ENCODE results near the gene ELN. TPM values are rescaled to one million over a fixed set of nuclear protein-coding genes. Genes with fewer than 3 reads are reported as not detected.

The ELN gene
- total RNA-seq, 4 donors from 2014 or later = 11.5 to 210 (median 27.9) TPM

DNA sequence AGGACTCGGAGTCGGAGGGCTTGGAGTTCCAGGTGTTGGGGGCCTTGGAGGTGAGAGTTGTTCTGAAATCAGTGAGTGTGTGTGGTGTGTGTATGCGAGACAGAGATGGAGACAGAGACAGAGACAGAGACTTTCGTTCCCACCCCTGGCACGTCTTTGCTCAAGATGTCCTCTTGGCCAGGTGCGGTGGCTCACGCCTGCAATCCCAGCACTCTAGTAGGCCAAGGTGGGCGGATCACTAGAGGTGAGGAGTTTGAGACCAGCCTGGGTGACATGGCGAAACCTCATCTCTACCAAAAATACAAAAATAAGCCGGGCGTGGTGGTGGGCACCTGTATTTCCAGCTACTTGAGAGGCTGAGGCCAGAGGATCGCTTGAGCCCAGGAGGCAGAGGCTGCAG lies 35.7 kb downstream of the ELN start:
- DNase-seq = peak in 1 of 3 donors; percentile 45

DNA sequence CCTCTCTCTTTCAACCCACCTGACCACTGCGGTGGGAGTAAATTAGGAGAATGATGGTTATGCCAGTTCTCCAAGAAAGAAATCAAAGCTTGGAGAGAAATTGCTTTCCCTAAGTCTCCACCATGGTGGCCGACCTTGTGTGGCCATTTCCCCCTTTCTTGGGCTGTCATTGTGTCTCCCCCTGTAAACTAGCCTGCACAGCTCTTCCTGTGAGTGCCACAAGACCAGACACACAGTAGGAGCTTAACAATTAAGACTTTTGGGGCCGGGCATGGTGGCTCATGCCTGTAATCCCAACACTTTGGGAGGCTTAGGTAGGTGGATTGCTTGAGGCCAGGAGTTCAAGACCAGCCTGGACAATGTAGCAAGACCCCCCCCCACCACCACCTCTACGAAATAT lies 36.7 kb downstream of the ELN start:
- Histone ChIP-seq H3K4me3 (no peak overlapping the region), H3K27me3 (no peaks in the 10 kb centered on the region), H3K4me1 (peaks cover 0 to 3% (median 0%) of the 10 kb centered on the region in 4 donors), H3K36me3 (no peaks in the 10 kb centered on the region), H3K9me3 (no peaks in the 10 kb centered on the region), H3K27ac (no peak overlapping the region)
- TF ChIP-seq, protein P1, sequence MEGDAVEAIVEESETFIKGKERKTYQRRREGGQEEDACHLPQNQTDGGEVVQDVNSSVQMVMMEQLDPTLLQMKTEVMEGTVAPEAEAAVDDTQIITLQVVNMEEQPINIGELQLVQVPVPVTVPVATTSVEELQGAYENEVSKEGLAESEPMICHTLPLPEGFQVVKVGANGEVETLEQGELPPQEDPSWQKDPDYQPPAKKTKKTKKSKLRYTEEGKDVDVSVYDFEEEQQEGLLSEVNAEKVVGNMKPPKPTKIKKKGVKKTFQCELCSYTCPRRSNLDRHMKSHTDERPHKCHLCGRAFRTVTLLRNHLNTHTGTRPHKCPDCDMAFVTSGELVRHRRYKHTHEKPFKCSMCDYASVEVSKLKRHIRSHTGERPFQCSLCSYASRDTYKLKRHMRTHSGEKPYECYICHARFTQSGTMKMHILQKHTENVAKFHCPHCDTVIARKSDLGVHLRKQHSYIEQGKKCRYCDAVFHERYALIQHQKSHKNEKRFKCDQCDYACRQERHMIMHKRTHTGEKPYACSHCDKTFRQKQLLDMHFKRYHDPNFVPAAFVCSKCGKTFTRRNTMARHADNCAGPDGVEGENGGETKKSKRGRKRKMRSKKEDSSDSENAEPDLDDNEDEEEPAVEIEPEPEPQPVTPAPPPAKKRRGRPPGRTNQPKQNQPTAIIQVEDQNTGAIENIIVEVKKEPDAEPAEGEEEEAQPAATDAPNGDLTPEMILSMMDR (IDR thresholded peaks at IDR 0.05) = no peak
- no peak for TF ChIP-seq POLR2A (IDR thresholded peaks at IDR 0.05)
- DNase-seq = peak in 1 of 3 donors; percentile 31

More for the DNA sequence above, 35.7 kb downstream of the ELN start:
- no peaks in the 10 kb centered on the region for H3K36me3 ChIP-seq
- no peak for TF ChIP-seq POLR2A (IDR thresholded peaks at IDR 0.05)
- TF ChIP-seq, protein P1 (IDR thresholded peaks at IDR 0.05) = no peak
- H3K4me1 ChIP-seq = peaks cover 0 to 3% (median 0%) of the 10 kb centered on the region in 4 donors
- no peaks in the 10 kb centered on the region for H3K27me3 ChIP-seq
- H3K4me3 ChIP-seq = no peak overlapping the region
- H3K9me3 ChIP-seq = no peaks in the 10 kb centered on the region
- no peak overlapping the region for H3K27ac ChIP-seq

DNA sequence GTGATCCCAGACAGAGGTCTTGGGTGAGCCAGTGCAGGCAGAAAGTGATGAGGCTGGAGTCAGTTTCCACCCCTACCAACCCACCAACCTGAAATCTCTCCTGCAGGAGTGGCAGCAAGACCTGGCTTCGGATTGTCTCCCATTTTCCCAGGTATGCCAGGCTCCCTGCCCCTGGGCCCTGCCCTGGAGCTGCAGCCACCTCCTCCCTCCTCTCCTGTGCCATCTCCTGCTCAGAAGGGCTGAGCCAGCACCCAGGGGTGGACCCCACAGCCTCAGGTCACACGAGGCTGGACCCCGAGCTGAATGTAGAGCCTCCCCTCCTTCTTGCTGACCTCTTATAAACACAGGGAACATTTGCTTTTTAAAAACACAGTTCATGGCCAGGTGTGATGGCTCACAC lies 38.7 kb downstream of the ELN start:
- Histone ChIP-seq H3K27ac (no peak overlapping the region), H3K4me3 (no peak overlapping the region)
- DNase-seq = peak in 1 of 3 donors; percentile 36

DNA sequence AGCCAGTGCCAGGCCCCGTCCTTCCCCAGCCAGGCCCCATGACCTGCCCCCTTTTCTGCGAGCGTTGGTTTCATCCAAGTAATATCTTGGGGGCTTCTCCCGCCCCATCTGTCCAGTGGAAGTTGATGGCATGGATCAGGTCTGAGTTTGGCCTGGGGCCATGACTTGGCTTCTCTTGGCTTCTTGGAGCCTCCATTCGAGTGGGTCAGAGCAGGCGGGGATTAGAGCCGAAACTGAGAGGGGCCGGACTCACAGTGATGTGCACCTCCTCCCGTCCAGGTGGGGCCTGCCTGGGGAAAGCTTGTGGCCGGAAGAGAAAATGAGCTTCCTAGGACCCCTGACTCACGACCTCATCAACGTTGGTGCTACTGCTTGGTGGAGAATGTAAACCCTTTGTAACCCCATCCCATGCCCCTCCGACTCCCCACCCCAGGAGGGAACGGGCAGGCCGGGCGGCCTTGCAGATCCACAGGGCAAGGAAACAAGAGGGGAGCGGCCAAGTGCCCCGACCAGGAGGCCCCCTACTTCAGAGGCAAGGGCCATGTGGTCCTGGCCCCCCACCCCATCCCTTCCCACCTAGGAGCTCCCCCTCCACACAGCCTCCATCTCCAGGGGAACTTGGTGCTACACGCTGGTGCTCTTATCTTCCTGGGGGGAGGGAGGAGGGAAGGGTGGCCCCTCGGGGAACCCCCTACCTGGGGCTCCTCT lies 40.6 kb downstream of the ELN start:
- DNase-seq = peak in 1 of 3 donors; percentile 36

More for the DNA sequence above, 38.7 kb downstream of the ELN start:
- Histone ChIP-seq H3K27me3 (no peaks in the 10 kb centered on the region), H3K9me3 (no peaks in the 10 kb centered on the region), H3K4me1 (peaks cover 0 to 3% (median 0%) of the 10 kb centered on the region in 4 donors), H3K36me3 (no peaks in the 10 kb centered on the region)
- TF ChIP-seq POLR2A (IDR thresholded peaks at IDR 0.05) = no peak
- TF ChIP-seq, protein P1 (IDR thresholded peaks at IDR 0.05) = no peak

DNA sequence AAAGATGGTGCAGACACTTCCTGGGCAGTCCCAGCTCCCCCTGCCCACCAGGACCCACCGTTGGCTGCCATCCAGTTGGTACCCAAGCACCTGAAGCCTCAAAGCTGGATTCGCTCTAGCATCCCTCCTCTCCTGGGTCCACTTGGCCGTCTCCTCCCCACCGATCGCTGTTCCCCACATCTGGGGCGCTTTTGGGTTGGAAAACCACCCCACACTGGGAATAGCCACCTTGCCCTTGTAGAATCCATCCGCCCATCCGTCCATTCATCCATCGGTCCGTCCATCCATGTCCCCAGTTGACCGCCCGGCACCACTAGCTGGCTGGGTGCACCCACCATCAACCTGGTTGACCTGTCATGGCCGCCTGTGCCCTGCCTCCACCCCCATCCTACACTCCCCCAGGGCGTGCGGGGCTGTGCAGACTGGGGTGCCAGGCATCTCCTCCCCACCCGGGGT lies 41.1 kb downstream of the ELN start:
- H3K4me1 ChIP-seq = no peaks in the 10 kb centered on the region
- H3K4me3 ChIP-seq = no peak overlapping the region
- no peaks in the 10 kb centered on the region for H3K36me3 ChIP-seq
- peak in 1 of 3 donors; percentile 41 for DNase-seq
- H3K27me3 ChIP-seq = no peaks in the 10 kb centered on the region
- no peak overlapping the region for H3K27ac ChIP-seq
- TF ChIP-seq POLR2A (IDR thresholded peaks at IDR 0.05) = no peak
- TF ChIP-seq, protein P1 (IDR thresholded peaks at IDR 0.05) = no peak
- no peaks in the 10 kb centered on the region for H3K9me3 ChIP-seq

More for the DNA sequence above, 40.6 kb downstream of the ELN start:
- Histone ChIP-seq H3K27me3 (no peaks in the 10 kb centered on the region), H3K4me1 (no peaks in the 10 kb centered on the region), H3K36me3 (no peaks in the 10 kb centered on the region), H3K4me3 (no peak overlapping the region), H3K27ac (no peak overlapping the region), H3K9me3 (no peaks in the 10 kb centered on the region)
- TF ChIP-seq POLR2A (IDR thresholded peaks at IDR 0.05) = no peak
- TF ChIP-seq, protein P1 (IDR thresholded peaks at IDR 0.05) = no peak
